SIG-M5 treated with dmso at 0.1 percent for 504 hours (cell line): Measurements from ENCODE around the gene EXOSC2.
"Not testable (repeated sequence)": the region's sequence is repeated elsewhere in the genome, so short reads cannot be mapped to it uniquely, and the experiment has no call there.

Experiments used
- DNase-seq: peaks from one replicate; lab custom pipeline; 2025; ENCODE audit not compliant: unreplicated experiment; lab: John Stamatoyannopoulos, UW

Gene EXOSC2

DNA sequence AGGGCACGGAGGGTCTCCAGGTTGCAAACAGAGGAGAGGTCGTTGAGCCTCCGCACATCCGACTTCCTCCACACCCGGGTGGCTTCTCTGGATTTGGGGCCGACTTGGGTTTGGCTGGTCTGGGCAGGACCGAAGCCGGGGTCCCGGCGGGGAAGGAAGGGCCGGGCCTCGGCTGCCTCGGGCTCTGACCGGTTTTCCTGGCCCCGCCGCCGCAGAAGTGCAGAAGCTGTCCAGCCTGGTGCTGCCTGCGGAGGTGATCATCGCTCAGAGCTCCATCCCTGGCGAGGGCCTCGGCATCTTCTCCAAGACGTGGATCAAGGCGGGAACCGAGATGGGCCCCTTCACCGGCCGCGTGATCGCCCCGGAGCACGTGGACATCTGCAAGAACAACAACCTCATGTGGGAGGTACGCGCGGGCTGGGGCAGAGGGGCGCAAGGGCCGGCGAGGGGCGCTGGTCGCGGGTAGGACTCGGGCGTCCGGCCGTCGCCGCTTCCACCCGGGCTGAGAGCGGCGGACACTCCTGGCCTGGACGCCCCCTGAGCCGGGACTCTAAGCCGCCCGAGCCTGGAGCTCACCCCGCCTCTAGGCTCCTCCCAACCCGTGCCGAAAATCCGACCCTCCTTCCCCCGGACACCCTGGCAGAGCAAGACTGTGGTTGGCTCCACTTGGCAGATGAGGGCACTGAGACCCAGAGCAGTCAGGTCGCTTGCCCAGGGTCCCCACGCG, 27.0 kb upstream of the EXOSC2 start:
- DNase-seq = no peak

DNA sequence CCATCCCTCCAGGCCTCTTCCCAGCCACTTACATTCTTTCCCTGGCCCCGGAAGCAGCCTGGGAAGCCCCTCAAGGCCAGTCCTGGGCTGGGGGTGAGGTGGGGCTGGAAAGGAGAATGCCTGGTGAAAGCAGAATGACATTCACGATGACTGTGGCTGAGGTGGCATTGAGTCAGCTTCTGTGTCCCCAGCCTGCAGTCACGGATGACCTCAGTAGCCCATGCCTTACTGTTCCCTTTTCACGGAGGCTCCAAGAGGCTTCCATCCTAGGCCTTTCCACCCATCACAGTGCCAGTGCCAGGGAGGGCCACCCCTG, 26.5 kb upstream of the EXOSC2 start:
- no peak for DNase-seq

DNA sequence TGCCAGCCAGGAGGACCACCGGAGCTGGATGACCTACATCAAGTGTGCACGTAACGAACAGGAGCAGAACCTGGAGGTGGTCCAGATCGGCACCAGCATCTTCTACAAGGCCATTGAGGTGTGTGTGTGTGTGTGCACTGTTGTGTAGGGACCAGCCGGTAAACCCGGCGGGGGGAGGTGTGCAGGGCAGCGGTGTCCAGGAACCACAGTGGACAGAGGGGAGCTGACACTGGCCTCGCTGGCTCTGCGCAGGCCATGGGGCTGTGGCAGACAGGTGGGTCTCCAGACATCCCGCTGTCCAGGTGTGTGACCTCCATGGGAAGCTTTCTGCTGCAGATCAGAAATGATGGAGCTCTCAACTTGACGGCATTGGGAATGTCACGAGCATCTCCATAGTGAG, 25.4 kb upstream of the EXOSC2 start:
- DNase-seq = no peak

DNA sequence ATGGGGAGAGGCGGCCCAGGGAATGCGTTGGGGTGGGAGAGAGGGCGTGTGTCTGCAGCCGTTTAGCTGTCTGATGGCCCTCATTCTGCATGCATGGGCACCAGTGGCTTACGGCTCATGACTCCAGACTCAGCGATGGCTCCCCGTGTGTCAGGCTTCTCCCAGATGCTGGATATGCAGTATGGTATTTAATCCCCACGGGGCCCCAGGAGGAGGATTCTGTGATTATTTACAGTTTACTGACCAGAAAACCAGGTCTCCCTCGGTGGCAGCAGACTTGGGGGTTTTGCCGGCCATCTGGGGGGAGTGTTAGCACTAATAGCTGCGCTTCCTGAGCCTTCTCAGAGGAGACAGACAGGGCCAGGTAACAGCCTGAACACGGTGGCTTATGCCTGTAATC, 24.9 kb upstream of the EXOSC2 start:
- no peak for DNase-seq

DNA sequence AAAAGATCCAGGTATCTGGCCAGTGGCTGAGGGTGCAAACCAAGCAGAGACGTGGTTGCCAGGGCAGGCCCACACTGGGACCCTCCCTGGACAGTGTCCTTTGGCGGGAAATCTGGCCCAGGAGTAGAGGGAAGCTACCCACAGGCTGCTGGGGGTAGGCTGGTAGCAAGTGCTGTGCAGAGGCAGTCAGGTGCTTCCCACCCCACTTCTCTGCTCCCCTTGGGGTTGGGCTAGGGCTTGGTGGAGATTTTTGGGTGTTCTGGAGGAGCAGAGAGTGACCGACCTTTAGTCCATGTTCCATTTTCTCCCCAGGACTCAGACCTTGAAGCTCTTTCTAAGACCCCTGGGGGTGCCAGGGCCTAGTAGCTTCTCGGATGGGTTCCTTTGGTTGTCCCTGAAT, 23.6 kb upstream of the EXOSC2 start:
- no peak for DNase-seq

DNA sequence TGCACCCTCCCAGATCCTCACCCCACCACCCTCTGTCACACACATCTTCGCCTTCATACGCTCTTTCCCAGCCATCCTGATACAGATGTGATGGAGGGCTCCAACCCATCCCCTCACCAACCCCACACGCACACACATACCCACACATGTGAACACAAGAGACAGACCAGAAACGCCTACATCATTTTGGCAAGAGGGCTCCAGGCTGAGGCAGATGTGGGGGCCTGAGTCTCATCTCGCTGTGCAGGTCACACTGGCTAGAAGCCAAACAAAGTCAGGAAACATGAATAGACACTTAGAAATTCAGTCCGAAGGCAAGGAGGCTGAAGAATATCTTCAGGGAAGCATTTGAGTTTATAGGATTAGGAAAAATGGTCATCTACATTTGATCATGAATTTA, 22.9 kb upstream of the EXOSC2 start:
- no peak for DNase-seq

DNA sequence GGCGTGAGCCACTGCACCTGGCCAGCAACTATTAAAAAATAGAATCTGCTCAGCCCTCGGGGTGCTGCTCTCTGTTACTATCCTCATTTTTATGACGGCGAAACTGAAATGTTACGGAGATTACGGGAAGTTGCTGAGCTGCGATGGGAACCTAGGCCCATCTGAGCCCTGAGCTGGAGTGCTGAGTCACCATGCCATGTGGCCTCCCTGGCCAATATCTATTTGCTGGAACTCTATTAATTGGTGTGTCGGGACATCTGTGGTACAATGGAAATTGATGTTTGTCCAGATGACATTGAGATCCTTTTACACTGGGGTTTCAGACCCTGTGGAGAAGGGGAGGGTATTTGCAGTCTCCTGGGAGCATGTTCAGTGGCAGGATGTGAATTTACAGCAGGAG, 21.1 kb upstream of the EXOSC2 start:
- no peak for DNase-seq

DNA sequence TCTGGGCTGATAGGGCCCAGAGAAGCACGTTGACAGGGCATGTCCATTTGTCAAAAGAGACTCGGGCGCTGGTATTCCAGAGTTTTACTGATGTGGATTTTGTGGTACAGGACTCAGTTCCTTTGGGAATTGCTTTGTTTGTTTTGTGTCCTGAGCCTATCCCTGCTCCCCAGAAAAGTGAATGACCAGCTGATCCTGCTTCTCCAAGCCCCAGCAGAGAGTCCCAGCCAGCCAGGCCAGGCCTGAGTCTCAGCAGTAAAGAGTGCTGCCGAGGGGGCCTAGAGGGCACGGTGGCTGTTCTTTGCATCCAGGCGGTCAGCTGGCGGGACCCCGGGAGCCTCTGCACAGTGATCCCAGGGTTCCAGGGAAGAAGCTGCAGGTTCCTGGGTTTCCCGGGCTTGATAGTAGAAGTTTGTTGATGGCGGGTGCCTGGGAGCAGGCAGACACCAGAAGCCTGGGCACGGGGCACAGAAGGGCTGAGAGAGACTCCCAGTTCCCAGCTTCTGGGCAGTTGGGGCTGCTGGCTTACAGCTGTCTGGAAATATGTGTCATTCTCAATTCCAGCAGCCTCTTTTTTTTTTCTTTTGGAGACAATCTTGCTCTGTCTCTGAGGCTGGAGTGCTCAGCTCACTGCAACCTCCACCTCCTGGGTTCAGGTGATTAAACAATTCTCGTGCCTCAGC, 20.5 kb upstream of the EXOSC2 start:
- no peak for DNase-seq

DNA sequence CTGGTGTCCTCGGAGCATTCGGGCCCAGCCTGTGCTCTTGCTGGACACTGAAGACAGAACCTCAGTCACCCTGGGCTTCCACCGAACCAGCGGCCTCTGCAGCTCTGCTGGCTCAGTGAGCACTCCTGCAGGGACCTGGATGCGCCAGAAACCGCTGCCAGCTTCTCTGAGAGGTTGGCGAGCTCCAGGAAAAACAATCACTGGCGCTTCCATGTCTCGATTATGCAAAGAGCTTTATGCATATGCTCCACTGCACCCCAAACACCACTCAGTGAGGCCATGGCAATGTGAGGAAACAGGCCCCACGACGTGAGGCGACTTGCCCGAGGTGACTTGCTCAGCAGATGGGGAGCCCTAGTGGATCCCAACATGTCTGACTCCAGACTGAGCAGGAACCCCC, 18.2 kb upstream of the EXOSC2 start:
- no peak for DNase-seq

DNA sequence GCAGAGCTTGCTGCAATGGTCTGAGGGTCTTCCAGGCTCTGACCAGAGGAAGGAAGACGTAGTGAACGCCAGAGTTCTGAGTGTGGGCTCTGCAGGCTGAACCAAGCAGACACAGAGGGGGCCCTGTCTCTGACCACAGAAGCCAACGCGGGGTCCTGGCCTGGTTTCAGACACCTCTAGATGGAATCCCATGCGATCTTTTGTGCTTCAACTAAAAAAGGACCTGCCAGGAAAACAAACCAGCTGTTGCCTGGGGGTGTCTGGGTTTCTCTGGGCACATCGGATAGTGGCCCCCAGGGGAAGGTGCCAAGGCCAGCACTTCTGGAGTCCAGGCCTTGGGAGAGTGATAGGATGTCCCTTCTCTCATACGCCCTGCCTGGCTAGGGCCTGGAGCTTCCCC, 16.3 kb upstream of the EXOSC2 start:
- no peak for DNase-seq

DNA sequence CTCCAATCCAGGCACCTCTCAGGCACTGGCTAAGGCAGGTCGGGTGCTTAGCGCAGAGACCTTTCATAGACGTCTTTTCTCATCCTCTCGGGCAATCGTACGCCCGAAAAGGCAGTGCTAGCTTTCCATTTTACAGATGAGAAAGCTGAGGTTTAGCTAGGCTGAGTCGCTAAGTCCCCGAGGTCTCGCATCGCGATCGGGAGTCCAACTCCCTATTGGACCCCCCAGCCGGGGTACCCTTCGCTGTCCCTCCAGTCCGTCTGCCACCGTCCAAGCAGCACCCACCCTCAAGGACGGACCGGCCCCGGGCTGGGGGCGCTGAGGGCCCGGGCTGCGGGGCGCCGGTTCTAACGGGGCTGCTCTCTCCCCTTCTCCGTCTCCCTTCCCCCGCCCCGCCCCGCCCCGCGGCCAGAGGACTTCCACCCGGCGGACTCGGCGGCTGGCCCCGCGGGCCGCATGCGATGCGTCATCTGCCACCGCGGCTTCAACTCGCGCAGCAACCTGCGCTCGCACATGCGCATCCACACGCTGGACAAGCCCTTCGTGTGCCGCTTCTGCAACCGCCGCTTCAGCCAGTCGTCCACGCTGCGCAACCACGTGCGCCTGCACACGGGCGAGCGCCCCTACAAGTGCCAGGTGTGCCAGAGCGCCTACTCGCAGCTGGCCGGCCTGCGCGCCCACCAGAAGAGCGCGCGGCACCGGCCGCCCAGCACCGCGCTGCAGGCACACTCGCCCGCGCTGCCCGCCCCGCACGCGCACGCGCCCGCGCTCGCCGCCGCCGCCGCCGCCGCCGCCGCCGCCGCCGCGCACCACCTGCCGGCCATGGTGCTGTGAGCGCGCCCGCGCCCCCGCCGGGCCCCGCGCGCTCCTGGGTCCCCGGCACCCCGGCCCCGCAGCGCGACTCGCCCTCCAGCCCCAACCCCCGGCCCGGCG, 12.5 kb upstream of the EXOSC2 start:
- DNase-seq = peak; percentile 78

DNA sequence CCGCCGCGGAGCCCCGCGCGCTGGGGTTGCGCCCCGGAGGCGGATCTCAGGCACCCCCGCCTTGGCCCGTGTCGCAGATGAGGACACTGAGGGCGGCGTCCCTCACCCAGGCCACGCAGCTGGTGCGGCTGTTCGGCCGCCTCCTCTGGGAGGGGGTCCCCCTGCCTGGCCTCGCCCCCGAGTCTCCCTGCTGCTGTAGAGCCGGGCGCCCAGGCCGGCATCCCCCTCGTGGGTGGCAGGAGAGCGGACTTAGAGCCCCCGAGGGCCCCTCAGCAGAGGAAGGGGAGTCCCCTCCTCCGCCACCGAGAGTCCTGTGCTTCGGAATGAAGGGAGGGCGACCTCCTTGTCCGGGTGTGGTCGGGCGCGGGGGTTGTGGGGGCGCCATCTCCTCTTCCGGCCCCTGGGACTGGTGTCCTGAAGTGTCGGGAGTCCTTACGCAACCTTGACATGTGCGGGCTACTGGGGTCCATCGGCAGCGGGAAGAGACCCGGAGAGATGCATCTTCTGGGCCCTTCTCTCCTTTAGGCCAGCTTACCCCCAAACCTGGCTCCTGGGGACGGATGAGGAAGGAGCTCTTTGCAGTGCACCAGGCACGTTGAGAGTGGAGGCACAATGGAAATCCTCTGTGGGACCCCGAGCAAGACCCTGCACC, 11.7 kb upstream of the EXOSC2 start:
- DNase-seq = peak; percentile 42

DNA sequence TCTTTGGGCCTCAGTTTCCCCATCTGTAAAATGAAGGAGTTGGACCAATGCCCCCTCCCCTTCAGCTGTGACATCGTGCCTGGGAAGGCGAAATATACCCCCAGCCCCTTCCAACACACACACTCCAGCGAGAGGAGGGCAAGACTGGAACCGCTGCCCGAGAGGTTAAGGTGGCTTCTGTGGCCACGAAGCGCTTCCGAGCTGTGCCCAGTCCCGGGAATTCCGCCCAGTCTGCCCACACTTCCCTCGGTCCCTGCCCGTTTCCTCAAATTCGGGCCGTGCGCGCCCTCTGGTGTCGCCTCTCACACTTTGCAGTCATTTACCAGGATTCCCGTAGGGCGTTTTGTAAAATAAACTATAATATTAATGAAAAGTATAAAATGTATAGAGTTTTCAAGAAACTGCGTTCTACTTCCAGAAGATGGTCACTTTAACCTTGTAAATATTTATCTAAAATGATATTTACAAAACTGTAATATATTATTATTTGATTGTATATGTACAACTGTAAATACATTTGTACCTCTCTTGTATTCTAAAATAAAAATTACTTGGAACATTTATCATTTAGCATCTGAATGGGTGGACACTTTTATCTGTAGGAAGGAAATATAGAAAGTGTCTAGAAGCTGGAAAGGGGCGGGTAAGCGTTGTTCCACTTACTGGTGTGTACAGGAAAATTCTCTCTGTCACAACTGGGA, 11.0 kb upstream of the EXOSC2 start:
- peak; percentile 76 for DNase-seq

DNA sequence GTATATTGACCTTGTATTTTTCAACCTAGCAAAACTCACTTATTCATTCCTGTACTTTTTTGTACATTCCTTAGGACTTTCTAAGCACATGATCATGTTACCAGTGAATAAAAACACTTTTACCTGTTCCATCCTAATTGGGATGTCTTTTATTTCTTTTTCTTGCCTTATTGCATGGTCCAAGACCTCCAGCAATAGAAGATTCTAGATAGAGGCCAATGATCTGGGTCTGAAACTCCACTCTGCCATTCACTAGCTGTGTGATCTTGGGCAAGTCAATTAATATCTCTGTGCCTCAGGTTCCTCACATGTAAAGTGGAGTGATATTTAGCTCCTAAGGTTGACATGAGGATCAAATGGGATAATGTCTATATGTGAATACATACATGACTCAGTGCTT, 8.5 kb upstream of the EXOSC2 start:
- no peak for DNase-seq

DNA sequence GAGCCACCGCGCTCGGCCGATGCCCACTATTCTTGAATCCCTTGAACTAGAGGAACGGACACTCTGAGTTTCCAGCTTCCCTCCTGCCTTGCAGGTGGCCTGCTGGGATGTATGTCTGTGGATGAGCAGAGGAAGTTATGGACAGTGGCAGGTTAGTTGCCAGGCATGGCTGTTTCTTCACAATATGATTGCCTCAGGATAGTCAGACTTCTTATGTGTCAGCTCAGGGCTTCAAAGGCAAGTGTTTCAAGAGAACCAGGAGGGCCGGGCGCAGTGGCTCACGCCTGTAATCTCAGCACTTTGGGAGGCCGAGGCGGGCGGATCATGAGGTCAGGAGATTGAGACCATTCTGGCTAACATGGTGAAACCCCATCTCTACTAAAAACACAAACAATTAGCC, 7.6 kb upstream of the EXOSC2 start:
- not testable (repeated sequence) for DNase-seq

DNA sequence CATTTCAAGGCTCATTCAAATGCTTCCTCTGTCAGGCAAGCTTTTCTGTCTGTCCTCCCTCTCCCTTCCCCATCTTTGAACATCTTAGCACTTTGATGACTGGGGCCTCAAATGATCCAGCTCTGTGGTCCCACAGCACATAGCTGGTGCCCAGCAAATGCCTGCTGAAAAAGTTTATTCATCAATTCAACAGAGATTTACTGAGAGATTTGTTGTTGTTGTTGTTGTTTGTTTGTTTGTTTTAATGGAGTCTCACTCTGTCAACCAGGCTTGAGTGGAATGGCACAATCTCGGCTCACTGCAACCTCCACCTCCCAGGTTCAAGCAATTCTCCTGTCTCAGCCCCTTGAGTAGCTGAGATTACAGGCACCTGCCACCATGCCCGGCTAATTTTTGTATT, 6.0 kb upstream of the EXOSC2 start:
- DNase-seq = no peak

DNA sequence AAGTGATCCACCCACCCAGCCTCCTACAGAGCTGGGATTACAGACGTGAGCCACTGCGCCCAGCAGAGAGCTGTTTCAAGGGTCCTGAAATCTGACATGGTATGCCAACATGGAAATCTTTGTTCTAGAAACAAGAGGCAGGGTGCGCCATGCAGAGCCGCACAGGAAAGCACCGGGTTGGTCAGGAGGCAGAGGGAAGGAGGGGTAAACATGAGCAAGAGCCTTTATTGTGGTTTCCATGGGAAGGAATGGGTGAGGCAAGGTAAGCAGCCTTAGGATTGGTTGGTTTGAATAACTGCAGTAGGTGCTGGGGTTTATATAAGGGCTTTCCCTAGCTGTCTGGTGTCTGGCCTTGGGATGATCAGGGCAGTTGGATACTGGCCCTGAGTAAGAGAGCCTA, 5.5 kb upstream of the EXOSC2 start:
- DNase-seq = no peak

DNA sequence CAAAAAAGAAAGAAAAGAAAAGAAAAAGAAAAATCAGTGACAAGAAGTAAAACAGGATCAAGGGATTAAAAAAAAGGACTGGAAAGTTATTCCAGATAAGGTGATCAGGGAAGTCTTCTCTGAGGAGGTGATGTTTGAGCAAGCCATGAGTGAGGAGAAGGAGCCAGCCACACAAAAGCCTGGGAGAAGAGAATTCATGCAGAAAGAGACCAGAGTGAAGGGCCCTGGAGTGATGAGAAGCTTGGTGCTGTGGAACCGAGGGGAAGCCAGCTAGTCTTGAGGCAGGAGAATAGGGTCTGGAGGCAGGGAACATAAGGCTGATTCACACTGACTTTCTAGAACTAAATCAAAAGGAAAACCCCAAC, 4.0 kb upstream of the EXOSC2 start:
- no peak for DNase-seq

DNA sequence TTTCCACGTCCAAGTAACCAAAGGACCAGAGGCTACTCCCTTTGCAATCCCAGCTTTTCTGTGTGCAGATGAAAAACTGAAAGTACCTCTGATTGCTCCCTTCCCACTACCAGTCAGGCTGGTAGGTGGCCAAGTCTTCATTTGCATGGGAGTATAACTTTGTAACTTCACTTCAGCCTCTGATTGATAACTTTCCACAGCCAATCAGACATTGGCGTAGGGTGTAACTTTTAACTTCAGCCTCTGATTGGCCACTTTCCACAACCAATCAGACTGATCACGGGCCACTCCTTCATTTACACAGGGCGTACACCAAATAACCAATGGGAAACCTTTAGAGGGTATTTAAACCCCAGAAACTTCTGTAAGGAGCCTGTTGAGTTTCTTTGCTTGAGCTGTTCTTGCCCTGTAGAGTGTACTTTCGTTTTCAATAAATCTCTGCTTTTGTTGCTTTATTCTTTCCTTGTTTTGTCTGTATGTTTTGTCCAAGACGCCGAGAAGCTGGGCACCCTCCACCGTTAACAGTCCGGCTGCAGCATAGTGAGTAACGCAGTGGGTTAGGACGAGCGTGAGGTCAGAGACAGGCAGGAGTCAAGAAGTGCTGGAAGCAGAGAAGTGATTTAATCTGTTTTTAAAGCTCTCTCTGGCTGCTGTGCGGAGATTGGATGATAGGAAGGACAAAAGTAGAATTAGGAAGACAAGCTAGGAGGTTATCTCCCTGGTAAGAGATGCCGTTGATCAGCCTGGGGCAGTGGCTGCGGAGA, 3.5 kb upstream of the EXOSC2 start:
- peak; percentile 84 for DNase-seq

DNA sequence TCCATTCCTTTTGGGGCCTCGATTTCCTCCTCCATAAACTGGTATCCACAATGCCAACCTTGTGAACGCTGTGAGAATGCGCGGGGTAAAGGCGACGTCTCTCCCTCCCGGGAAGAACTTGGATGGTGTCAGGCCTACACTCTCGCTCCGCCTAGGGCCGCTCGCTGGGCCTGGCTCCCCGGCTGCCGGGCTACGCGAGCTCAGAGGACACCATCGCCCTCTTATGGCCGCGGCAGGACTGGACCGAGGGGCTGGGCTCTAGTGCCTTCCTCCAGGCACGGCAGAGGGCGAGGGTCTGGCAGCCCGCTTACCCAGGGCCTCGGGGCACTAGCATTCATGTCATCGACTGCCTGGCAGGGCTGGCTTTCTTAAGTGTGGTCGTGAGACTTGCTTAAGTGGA, 1.3 kb upstream of the EXOSC2 start:
- DNase-seq = no peak
